HG03280 (cell line): ENCODE results near the gene MYO18A.
"Not testable (repeated sequence)": the region's sequence is repeated elsewhere in the genome, so short reads cannot be mapped to it uniquely, and the experiment has no call there.

Experiments used
- ATAC-seq: cut with Tn5 transposase; IDR thresholded peaks from one replicate; pipeline ENCODE4 v1.9.1; 2021; ENCODE audit warnings: mild to moderate bottlenecking, moderate library complexity; ENCODE audit not compliant: unreplicated experiment

The MYO18A gene

DNA sequence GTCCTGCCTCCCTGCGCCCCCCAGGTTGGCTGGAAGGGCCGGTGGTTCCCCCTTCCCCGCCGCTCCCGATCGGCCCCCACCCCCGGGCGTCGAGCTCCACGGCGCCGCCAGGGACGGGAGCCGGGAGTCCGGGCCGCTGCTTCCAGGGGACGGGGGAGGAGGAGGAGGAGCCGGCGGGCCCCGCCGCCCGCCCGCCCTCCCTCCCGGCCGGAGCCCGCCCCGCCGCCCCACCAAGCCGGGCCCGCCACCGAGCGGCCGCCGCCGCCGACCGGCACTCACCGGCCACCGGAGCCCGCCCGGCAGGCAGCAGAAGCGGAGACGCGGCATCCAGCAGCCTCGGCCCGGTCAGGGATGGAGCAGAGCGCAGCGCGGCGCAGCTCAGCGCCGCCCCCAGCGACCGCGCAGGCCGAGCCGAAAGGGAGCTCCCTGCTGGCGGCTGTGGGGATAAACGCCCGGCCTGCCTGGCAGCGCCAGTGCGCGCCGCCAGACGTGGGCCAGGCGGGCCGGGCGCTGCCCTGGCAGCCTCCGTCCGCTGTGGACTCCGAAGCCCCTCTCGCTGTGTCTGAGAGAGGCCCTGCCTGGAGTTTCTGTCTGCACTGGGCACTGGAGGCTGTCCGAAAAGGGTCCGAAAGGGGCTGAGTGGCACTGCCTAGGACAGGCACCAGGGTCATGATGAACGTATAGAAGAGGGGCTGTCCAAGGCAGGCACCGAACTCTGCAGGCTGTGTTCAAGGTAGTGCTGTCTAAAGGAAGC, at the start of gene MYO18A:
Gene MYO18A, minus strand, starts transcription at position 365 of the 754 bp plus-strand sequence. CDS start 13,458 bp downstream, outside the sequence.
- ATAC-seq, result peak; percentile 86

DNA sequence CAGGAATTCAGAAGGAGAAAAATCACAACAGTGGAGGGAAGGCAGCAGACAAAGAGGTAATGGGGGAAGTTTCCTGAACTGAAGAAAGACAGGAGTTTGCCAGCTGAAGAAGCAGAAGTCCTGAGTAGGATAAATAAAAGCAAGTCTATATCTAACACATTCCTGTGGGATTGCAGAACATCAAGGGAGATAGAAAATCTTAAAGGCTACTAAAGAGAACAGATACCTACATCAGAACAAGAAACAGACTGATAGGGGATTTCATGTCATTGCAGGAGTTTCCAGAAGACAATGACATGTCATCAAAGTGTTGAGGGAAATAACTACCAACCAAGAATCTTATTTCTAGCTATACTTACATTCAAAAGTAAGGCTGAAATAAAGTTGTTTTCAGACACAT, 45.2 kb upstream of the MYO18A start:
- no peak for ATAC-seq

DNA sequence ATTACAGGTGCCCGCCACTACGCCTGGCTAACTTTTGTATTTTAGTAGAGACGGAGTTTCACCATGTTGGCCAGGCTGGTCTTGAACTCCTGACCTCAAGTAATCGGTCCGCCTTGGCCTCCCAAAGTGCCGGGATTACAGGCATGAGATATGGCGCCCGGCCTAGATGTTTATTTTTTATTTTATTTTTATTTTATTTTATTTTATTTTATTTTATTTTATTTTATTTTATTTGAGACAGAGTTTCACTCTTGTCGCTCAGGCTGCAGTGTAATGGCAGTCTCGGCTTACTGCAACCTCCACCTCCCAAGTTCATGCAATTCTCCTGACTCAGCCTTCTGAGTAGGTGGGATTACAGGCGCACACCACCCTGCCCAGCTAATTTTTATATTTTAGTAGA, 41.1 kb upstream of the MYO18A start:
- not testable (repeated sequence) for ATAC-seq

DNA sequence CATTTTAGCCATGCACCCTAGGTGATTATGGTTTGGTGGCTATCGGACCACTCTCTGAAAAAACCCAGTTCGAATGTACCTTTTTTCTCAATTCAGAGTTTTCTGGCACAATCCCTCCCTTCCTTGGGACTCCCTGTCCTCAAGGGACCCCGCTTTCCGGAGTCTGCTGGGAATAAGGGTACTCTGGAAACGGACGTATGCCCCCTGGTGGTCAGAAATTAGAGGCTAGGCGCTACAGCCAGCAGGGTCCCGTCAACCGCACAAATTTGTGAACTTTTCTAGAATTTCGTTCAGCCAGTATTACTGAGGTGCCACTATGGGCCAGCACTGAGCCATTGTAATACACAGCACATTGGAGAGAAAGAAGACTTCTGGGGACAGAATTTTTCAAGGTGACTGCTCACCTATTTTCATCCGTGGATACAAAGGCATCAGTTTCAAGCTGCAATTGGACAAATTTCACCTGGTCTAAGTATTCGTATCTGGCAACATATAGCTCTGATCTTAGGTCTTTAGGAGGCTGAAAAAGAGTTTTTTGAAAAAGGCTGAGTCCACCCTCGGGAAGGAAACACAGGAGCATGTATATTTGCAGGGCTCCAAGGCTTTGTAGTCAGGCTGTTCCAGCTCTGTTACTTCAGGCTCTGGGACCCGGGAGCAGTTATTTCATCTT, 39.3 kb upstream of the MYO18A start:
- peak; percentile 75 for ATAC-seq

- ATAC-seq, result no peak
These were observed 36.7 kb upstream of the MYO18A start for GRCh38 chr17:29216856-29217255.

GRCh38 chr17:29216181-29216580, 36.0 kb upstream of the MYO18A start:
- no peak for ATAC-seq

GRCh38 chr17:29215717-29216116, 35.5 kb upstream of the MYO18A start:
- ATAC-seq, result no peak

- ATAC-seq, result no peak
These were observed 35.0 kb upstream of the MYO18A start for GRCh38 chr17:29215174-29215573.

DNA sequence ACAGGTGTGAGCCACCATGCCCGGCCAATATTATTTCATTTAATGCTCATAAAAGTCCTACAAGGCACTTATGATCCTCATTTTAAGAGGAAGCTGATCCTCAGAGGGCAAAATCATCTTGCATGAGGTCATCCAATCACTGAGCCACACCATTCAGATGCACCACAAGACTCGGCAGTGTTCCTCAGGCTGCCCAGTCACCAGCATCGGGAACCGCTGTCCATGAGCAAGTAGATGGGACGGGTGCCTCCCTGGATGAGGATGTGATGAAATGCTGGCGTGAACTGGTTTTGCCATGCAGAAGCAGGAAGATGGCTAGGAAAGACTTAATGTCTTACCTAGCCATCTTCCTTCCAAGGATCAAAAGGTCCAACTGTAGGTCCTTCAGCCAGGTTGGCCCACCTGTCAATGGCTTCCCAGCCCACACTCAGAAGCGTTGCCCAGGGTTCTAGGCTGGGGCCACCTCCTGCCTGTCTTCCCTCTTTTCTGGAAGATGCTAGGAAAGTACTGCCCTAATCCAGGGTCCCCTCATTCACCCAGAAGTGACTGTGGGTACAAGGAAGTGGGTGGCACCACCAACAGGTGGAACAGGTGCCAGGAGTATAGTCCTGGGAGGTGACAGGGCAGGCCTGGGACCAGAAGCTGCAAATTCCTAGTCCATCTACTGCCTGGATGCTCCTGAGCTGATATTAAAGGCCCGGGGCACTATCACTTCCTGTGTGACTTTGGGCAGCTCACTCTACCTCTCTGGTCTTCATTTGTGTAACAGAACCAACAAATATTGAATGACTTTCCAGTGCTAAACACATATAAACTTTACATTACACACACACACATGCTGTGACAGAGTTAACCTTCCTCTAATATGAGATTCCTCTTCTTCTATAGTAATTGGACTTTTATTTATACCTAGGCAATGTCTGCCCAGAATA, 34.3 kb upstream of the MYO18A start:
- no peak for ATAC-seq

DNA sequence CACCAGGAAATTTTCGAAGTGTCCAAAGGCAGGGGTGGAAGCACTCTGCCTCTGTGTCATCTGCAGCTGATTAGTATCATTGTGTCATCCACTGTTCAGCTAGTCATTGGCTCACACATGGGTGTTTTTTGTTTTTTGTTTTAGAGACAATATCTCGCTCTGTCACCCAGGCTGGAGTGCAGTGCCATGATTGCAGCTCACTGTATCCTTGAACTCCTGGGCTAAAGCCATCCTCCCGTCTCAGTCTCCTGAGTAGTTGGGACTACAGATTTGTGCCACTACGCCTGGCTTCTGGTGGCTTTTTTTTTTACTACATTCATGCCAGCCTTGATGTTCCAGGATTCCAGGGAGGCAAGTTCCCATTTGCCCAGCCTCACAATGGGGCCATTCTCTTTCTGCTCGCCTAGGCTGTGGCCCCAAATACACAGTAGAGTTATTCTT, 32.5 kb upstream of the MYO18A start:
- ATAC-seq, result no peak

- no peak for ATAC-seq
These were observed 32.0 kb upstream of the MYO18A start for GRCh38 chr17:29212094-29212631.

DNA sequence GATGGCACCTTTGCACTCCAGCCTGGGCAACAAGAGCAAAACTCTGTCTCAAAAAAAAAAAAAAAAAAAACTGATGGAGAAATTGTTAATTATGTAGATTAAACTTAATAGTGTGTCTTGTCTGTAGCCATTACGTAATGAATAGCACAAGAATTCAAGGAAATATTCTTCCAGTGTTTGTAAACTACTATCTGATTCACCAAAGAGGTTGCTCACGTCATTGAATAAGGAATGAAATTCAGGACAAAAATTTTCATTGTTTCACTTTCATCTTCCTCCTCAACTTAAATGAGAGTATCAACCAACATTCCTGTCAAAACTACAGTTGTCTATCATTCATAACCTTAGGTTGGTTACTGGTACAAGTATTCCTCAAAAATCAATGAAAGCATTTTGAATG, 30.7 kb upstream of the MYO18A start:
- no peak for ATAC-seq

GRCh38 chr17:29209073-29209472, 28.9 kb upstream of the MYO18A start:
- no peak for ATAC-seq

DNA sequence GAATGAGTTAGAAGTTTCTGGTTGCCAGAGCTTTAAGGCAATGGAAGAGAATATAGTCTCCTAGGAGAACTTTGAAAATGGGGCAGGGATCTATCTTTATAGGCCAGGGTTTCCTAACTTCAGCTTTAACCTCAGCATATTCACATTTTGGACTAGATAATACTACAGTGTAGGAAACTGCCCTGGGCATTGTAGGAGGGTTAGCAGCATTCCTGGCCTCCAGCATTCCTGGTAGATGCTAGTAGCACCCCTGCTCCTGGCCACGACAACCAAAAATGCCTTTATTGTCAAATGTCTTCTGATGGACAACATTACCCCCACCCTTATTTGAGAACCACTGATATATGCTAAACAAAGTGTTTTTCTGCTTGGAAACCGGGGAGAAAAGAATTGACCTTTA, 27.8 kb upstream of the MYO18A start:
- no peak for ATAC-seq

DNA sequence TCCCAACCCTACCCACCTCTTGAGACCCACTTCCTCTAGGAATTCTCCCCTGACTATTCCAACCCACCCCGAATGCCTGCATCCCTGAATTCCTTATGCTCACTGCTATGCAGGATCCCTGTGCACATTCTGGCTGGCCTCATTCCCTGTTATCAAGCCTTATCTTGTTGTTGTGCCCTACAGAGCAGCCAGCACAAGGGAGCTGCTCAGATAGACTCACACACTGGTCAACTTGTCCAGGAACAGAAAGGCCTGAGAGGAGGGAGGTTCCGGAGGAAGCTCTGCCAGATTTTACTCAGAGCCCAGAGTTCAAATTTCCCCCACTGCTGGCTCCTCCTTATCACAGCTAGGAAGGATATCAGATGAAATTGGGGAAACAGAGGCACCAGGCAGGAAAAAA, 24.8 kb upstream of the MYO18A start:
- ATAC-seq, result no peak

DNA sequence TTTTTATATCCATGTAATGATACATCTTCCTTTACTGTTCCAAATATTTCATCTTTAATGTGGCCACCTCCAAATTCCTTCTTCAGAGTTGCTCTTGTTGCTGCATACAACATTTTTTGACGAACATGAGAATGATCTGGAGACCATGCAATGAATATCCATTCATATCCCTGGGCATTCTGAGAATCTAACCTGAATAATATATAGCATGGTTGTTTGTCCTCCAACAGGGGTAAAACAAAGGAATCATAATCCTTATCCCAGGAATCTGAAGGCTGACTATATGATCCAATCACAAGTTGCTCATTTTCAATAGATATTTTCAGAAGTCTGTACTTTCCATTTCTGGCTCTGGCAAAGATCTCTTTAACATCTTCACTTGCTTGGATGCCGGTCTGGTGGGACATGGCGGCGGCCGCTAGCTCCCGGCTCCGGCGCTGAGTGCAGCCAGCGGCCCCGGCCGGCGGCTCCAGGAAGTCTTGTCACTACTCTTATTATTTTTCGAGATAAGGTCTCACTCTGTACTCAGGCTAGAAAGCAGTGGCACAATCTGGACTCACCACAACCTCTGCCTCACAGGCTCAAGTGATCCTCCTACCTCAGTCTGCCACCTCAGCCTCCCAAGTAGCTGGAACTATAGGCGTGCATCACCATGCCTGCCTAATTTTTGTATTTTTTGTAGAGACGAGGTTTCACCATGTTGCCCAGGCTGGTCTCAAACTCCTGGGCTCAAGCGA, 24.0 kb upstream of the MYO18A start:
- not testable (repeated sequence) for ATAC-seq

DNA sequence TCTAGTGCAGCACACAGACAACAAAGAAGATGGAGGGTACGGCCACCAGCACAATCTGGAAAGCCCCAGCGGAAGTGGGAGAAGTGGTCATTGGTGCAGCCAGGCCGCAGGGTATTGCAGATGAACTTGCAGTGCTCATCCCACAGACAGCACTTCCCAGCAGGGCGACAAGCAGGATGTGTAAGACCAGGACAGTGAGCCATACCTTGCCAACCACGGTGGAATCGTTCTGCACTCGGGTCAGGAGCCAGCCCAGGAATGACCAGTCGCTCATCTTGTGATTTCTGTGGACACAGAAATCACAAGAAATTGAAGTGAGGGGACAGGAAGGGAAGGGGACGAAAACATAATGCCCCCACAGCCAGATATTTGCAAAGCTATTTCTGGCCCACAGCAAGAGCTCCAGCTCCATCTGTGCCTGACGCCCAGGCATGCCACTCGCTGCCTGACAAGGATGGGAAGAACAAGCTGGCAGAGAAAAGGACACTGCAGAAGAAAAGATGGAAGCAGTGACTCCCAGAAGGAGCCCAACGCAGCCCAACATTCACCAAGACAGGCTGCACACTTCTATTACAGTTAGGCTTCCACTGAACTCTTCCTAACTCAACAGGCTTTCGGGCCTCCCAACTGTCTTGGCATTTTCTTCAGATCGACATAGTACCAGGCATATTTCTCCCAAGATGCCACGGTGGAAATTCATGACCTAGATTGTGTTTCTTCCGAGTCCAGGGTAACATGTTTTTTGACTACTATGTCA, 17.5 kb upstream of the MYO18A start:
- no peak for ATAC-seq

DNA sequence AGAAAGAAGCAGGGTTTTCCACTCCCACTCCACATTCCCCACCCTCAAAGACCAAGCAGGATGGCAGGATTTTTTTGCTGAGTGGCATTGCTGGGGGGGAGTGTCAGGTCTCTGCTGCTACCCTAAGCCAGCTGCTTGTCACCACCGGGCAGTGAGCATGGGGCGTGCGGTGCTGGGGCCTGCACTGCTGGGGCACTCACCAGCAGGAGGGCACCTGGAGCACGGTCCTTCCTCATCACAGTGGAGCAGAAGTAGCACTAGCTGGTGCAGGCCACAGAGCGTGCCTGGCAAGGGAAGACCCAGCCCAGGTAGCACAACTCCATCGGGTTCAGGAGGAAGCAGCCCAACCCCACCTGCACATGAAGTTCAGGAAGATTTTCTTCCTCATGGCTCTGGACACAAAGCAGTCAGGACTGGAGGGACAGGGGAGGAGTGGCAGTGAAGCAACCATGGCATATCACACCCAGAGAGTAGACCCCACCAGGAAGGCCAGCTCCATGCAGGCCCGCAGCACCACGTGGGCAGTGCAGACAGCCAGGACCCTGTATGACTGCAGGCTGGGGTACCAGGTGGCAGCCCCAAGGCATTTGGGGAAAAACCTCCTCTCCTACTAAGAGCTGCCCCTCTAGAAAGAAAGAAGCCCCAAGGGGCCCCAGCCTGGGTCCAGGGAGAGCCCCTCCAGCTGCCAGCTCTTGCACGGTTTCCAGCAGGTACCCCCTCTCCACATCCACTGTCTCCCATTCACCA, 16.7 kb upstream of the MYO18A start:
- ATAC-seq, result no peak
